Neural progenitor cell (in vitro differentiated cells): ENCODE measurements around the gene IMPDH1. TPM values are rescaled to one million over a fixed set of nuclear protein-coding genes. Genes with fewer than 3 reads are reported as not detected.
A peak's percentile ranks its signal among the peaks of the same experiment; 100 is the strongest.

ENCODE experiments used
- DNase-seq: peaks from one replicate; pipeline ENCODE4 v3.0.0-alpha.2; 2016; ENCODE audit warnings: low spot score
- H2AFZ ChIP-seq: fragments of 200-600 bp; sonication (generic); replicated peaks from 2 replicates; pipeline ENCODE4 v1.6.1; 2016; ENCODE audit warnings: antibody characterized with exemption
- H3F3A ChIP-seq: fragments of 200-600 bp; sonication (generic); 2 replicates; pipeline ENCODE4 v1.6.1; 2016; ENCODE audit warnings: antibody characterized with exemption, low read depth
- H3K27ac ChIP-seq: fragments of 200-600 bp; sonication (generic); 2 replicates; pipeline ENCODE4 v1.5.1; 2016; ENCODE audit warnings: mild to moderate bottlenecking
- H3K27me3 ChIP-seq: fragments of 200-600 bp; sonication (generic); 2 replicates; pipeline ENCODE4 v1.6.1; 2016; ENCODE audit warnings: mild to moderate bottlenecking, moderate library complexity
- H3K36me3 ChIP-seq: fragments of 200-600 bp; sonication (generic); 2 replicates; pipeline ENCODE4 v1.5.1; 2016
- H3K4me1 ChIP-seq: fragments of 200-600 bp; sonication (generic); 2 replicates; pipeline ENCODE4 v1.6.1; 2016; ENCODE audit warnings: mixed run types
- H3K4me2 ChIP-seq: fragments of 200-600 bp; sonication (generic); 2 replicates; pipeline ENCODE4 v1.6.1; 2016
- H3K4me3 ChIP-seq: fragments of 200-600 bp; sonication (generic); 2 replicates; pipeline ENCODE4 v1.5.1; 2016
- H3K79me2 ChIP-seq: fragments of 200-600 bp; sonication (generic); 2 replicates; pipeline ENCODE4 v1.6.1; 2016; ENCODE audit warnings: low read depth
- H3K9ac ChIP-seq: fragments of 200-600 bp; sonication (generic); 2 replicates; pipeline ENCODE4 v1.6.1; 2016
- H3K9me3 ChIP-seq: fragments of 200-600 bp; sonication (generic); 2 replicates; pipeline ENCODE4 v1.5.1; 2016; ENCODE audit warnings: low read depth
- H4K20me1 ChIP-seq: fragments of 200-600 bp; sonication (generic); 2 replicates; pipeline ENCODE4 v1.6.1; 2016; ENCODE audit warnings: low read depth
- H3K27ac Mint-ChIP-seq: 3 replicates; pipeline ENCODE4 v1.8.0; 2021; ENCODE audit warnings: mixed read lengths
- H3K27me3 Mint-ChIP-seq: 2 replicates; pipeline ENCODE4 v1.8.0; 2022; ENCODE audit warnings: low read depth, mild to moderate bottlenecking, inconsistent platforms, moderate library complexity, mixed read lengths; ENCODE audit not compliant: insufficient read depth
- H3K36me3 Mint-ChIP-seq: 3 replicates; pipeline ENCODE4 v1.8.0; 2021; ENCODE audit warnings: mixed read lengths
- H3K4me1 Mint-ChIP-seq: 3 replicates; pipeline ENCODE4 v1.8.0; 2021; ENCODE audit warnings: mixed read lengths
- H3K4me3 Mint-ChIP-seq: 3 replicates; pipeline ENCODE4 v1.8.0; 2021; ENCODE audit warnings: mild to moderate bottlenecking, moderate library complexity, mixed read lengths
- H3K9me3 Mint-ChIP-seq: 3 replicates; pipeline ENCODE4 v1.8.0; 2020; ENCODE audit warnings: mixed read lengths
- CTCF ChIP-seq: fragments of 200-600 bp; sonication (generic); IDR thresholded peaks from 2 replicates; pipeline ENCODE4 v1.5.1; 2017; ENCODE audit warnings: antibody characterized with exemption, mild to moderate bottlenecking
- EZH2 ChIP-seq: fragments of 200-600 bp; sonication (generic); IDR thresholded peaks from 2 replicates; pipeline ENCODE4 v1.6.1; 2017; ENCODE audit warnings: antibody characterized with exemption, mild to moderate bottlenecking, moderate library complexity
- EZH2phosphoT487 ChIP-seq: fragments of 200-600 bp; sonication (generic); IDR thresholded peaks from 2 replicates; pipeline ENCODE4 v1.6.1; 2017; ENCODE audit warnings: antibody characterized with exemption
- total RNA-seq: library from RNA; depleted of rRNA; stranded (reverse); fragments of >200 nt; gene quantifications from 2 replicates; pipeline ENCODE4 v1.2.3, GENCODE V29; 2015; ENCODE audit warnings: low replicate concordance

Gene IMPDH1
- total RNA-seq, 1 donor from 2014 or later = 17.0 TPM

- Histone ChIP-seq H3K36me3 (no peaks in the 10 kb centered on the region), H3K9me3 (no peaks in the 10 kb centered on the region), H3K9ac (no peak overlapping the region), H2AFZ (no peak overlapping the region), H3K27me3 (no peaks in the 10 kb centered on the region), H3K4me1 (no peaks in the 10 kb centered on the region), H3K79me2 (no peaks in the 10 kb centered on the region), H4K20me1 (no peaks in the 10 kb centered on the region), H3F3A (peaks cover 3% of the 10 kb centered on the region), H3K4me3 (no peak overlapping the region), H3K4me2 (no peak overlapping the region), H3K27ac (no peak overlapping the region)
- H3K4me3 Mint-ChIP-seq = no peak overlapping the region
- DNase-seq = peak; percentile 72
- H3K36me3 Mint-ChIP-seq = no peaks in the 10 kb centered on the region
- no peaks in the 10 kb centered on the region for H3K9me3 Mint-ChIP-seq
- H3K4me1 Mint-ChIP-seq = no peaks in the 10 kb centered on the region
- TF ChIP-seq EZH2phosphoT487 (no peak), CTCF (peak; percentile 95)
- no peak overlapping the region for H3K27ac Mint-ChIP-seq
- H3K27me3 Mint-ChIP-seq = peaks cover 13% of the 10 kb centered on the region
Observed at GRCh38 chr7:128425850-128426249, 16.1 kb upstream of the IMPDH1 start.

- Histone ChIP-seq H3F3A (peaks cover 3% of the 10 kb centered on the region), H3K36me3 (no peaks in the 10 kb centered on the region), H3K27me3 (no peaks in the 10 kb centered on the region), H3K4me1 (no peaks in the 10 kb centered on the region), H3K9me3 (no peaks in the 10 kb centered on the region), H3K79me2 (no peaks in the 10 kb centered on the region), H4K20me1 (no peaks in the 10 kb centered on the region), H3K4me2 (no peak overlapping the region), H2AFZ (no peak overlapping the region), H3K27ac (no peak overlapping the region), H3K9ac (no peak overlapping the region), H3K4me3 (no peak overlapping the region)
- TF ChIP-seq EZH2 (no peak), CTCF (no peak), EZH2phosphoT487 (no peak)
- Mint-ChIP-seq H3K27me3 (peaks cover 9% of the 10 kb centered on the region), H3K27ac (no peak overlapping the region), H3K36me3 (no peaks in the 10 kb centered on the region), H3K4me1 (no peaks in the 10 kb centered on the region), H3K9me3 (no peaks in the 10 kb centered on the region), H3K4me3 (no peak overlapping the region)
- DNase-seq = no peak
Observed at GRCh38 chr7:128424686-128425275, 15.0 kb upstream of the IMPDH1 start.

GRCh38 chr7:128422842-128423241 lies 13.1 kb upstream of the IMPDH1 start:
- Mint-ChIP-seq H3K4me1 (no peaks in the 10 kb centered on the region), H3K27ac (no peak overlapping the region), H3K4me3 (no peak overlapping the region), H3K36me3 (no peaks in the 10 kb centered on the region), H3K27me3 (peaks cover 4% of the 10 kb centered on the region), H3K9me3 (no peaks in the 10 kb centered on the region)
- Histone ChIP-seq H3K9ac (no peak overlapping the region), H3K4me2 (no peak overlapping the region), H3K27me3 (no peaks in the 10 kb centered on the region), H3K4me3 (no peak overlapping the region), H3K79me2 (no peaks in the 10 kb centered on the region), H3F3A (peaks cover 3% of the 10 kb centered on the region), H3K36me3 (no peaks in the 10 kb centered on the region), H2AFZ (no peak overlapping the region), H3K4me1 (no peaks in the 10 kb centered on the region), H3K27ac (no peak overlapping the region), H3K9me3 (no peaks in the 10 kb centered on the region), H4K20me1 (no peaks in the 10 kb centered on the region)
- DNase-seq = no peak
- TF ChIP-seq EZH2 (no peak), EZH2phosphoT487 (no peak), CTCF (no peak)
